Measurements from ENCODE around the gene OR52K2.

GRCh38 chr11:4480577-4481239, 31.6 kb downstream of the OR52K2 start:
- TF ChIP-seq, protein P1, sequence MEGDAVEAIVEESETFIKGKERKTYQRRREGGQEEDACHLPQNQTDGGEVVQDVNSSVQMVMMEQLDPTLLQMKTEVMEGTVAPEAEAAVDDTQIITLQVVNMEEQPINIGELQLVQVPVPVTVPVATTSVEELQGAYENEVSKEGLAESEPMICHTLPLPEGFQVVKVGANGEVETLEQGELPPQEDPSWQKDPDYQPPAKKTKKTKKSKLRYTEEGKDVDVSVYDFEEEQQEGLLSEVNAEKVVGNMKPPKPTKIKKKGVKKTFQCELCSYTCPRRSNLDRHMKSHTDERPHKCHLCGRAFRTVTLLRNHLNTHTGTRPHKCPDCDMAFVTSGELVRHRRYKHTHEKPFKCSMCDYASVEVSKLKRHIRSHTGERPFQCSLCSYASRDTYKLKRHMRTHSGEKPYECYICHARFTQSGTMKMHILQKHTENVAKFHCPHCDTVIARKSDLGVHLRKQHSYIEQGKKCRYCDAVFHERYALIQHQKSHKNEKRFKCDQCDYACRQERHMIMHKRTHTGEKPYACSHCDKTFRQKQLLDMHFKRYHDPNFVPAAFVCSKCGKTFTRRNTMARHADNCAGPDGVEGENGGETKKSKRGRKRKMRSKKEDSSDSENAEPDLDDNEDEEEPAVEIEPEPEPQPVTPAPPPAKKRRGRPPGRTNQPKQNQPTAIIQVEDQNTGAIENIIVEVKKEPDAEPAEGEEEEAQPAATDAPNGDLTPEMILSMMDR (IDR thresholded peaks at IDR 0.05): no peak
- no peak for TF ChIP-seq EZH2 (IDR thresholded peaks at IDR 0.05; ENCODE audit: borderline replicate concordance, insufficient read depth, low read depth, low read length, poor library complexity, severe bottlenecking)

Measured in B cell (primary cell).